Central memory CD8-positive, alpha-beta T cell (primary cell): ENCODE measurements around the gene CRY1.
A peak's percentile ranks its signal among the peaks of the same experiment; 100 is the strongest.

ENCODE experiments used
- ATAC-seq: fragments of 150-1000 bp; cut with Tn5 transposase; replicated peaks from 2 replicates; pipeline ENCODE4 v1.10.0; 2022; ENCODE audit warnings: mild to moderate bottlenecking, moderate FRiP score, moderate number of reproducible peaks; ENCODE audit not compliant: poor library complexity, severe bottlenecking; ENCODE audit errors: extremely low read depth
- DNase-seq, 2 donors: peaks; one replicate each; pipeline ENCODE4 v3.0.0; 2021; ENCODE audit warnings: low spot score in 2 of 2
- H3K27ac Mint-ChIP-seq: one replicate; pipeline ENCODE4 v1.8.0; 2022; ENCODE audit warnings: low read depth, mild to moderate bottlenecking, moderate library complexity, mixed read lengths
- H3K27me3 Mint-ChIP-seq: one replicate; pipeline ENCODE4 v1.8.0; 2022; ENCODE audit warnings: mixed read lengths
- H3K36me3 Mint-ChIP-seq: one replicate; pipeline ENCODE4 v1.8.0; 2022; ENCODE audit warnings: mild to moderate bottlenecking, moderate library complexity, mixed read lengths; ENCODE audit not compliant: insufficient read depth
- H3K4me1 Mint-ChIP-seq: one replicate; pipeline ENCODE4 v1.8.0; 2022; ENCODE audit warnings: mixed read lengths
- H3K4me3 Mint-ChIP-seq: one replicate; pipeline ENCODE4 v1.8.0; 2022; ENCODE audit warnings: mild to moderate bottlenecking, moderate library complexity, mixed read lengths
- H3K9me3 Mint-ChIP-seq: one replicate; pipeline ENCODE4 v1.8.0; 2022; ENCODE audit warnings: mixed read lengths

The CRY1 gene

GRCh38 chr12:106956048-106956578, 137.2 kb downstream of the CRY1 start:
- Mint-ChIP-seq H3K4me1 (peaks cover 29% of the 10 kb centered on the region), H3K9me3 (no peaks in the 10 kb centered on the region), H3K27ac (peak overlapping the region; percentile 87), H3K4me3 (peak overlapping the region; percentile 97), H3K36me3 (peaks cover 23% of the 10 kb centered on the region), H3K27me3 (no peaks in the 10 kb centered on the region)
- ATAC-seq (peak; percentile 56), DNase-seq (peak; percentile 11 to 23)

- Mint-ChIP-seq H3K27ac (peak within 1 kb of the TSS; percentile 91), H3K4me1 (peaks cover 24% of the 10 kb centered on the region), H3K4me3 (peak within 1 kb of the TSS; percentile 97), H3K27me3 (no peaks in the 10 kb centered on the region), H3K9me3 (no peaks in the 10 kb centered on the region), H3K36me3 (peaks cover 20% of the 10 kb centered on the region)
- DNase-seq (peak; percentile 77 to 88), ATAC-seq (peak; percentile 85)
Observed at GRCh38 chr12:106955377-106956047, 137.8 kb downstream of the CRY1 start, which contains the start of gene TMEM263. Gene TMEM263 (plus strand): TSS chr12:106955907. CDS start chr12:106967117, 11,210 bp downstream.

- peak; percentile 27 for ATAC-seq
- Mint-ChIP-seq H3K27me3 (no peaks in the 10 kb centered on the region), H3K4me1 (peaks cover 24% of the 10 kb centered on the region), H3K27ac (peak overlapping the region; percentile 91), H3K4me3 (peak overlapping the region; percentile 97), H3K9me3 (no peaks in the 10 kb centered on the region), H3K36me3 (peaks cover 19% of the 10 kb centered on the region)
- peak; percentile 11 to 14 for DNase-seq
Observed at GRCh38 chr12:106954462-106955376, 138.6 kb downstream of the CRY1 start.

- Mint-ChIP-seq H3K9me3 (peaks cover 5% of the 10 kb centered on the region), H3K4me3 (peak overlapping the region; percentile 97), H3K36me3 (peaks cover 18% of the 10 kb centered on the region), H3K27me3 (no peaks in the 10 kb centered on the region), H3K27ac (no peak overlapping the region), H3K4me1 (peaks cover 24% of the 10 kb centered on the region)
- ATAC-seq (no peak), DNase-seq (no peak)
Observed at GRCh38 chr12:106953352-106954250, 139.7 kb downstream of the CRY1 start.

GRCh38 chr12:106950591-106950990, 142.8 kb downstream of the CRY1 start:
- H3K9me3 Mint-ChIP-seq = peaks cover 5% of the 10 kb centered on the region
- H3K27ac Mint-ChIP-seq = no peak overlapping the region
- ATAC-seq (no peak), DNase-seq (no peak)
- H3K4me3 Mint-ChIP-seq = no peak overlapping the region
- peaks cover 6% of the 10 kb centered on the region for H3K4me1 Mint-ChIP-seq
- H3K27me3 Mint-ChIP-seq = no peaks in the 10 kb centered on the region
- H3K36me3 Mint-ChIP-seq = peaks cover 5% of the 10 kb centered on the region

GRCh38 chr12:106947461-106947860, 145.9 kb downstream of the CRY1 start:
- Mint-ChIP-seq H3K36me3 (no peaks in the 10 kb centered on the region), H3K27ac (no peak overlapping the region), H3K27me3 (no peaks in the 10 kb centered on the region), H3K9me3 (peaks cover 5% of the 10 kb centered on the region), H3K4me3 (no peak overlapping the region), H3K4me1 (no peaks in the 10 kb centered on the region)
- ATAC-seq (no peak), DNase-seq (no peak)

GRCh38 chr12:106945261-106945851, 148.0 kb downstream of the CRY1 start:
- Mint-ChIP-seq H3K36me3 (no peaks in the 10 kb centered on the region), H3K9me3 (peaks cover 5% of the 10 kb centered on the region), H3K4me1 (no peaks in the 10 kb centered on the region), H3K27me3 (no peaks in the 10 kb centered on the region), H3K4me3 (no peak overlapping the region), H3K27ac (no peak overlapping the region)
- no peak for ATAC-seq
- DNase-seq = no peak

- no peaks in the 10 kb centered on the region for H3K9me3 Mint-ChIP-seq
- no peaks in the 10 kb centered on the region for H3K27me3 Mint-ChIP-seq
- DNase-seq (no peak), ATAC-seq (no peak)
- no peaks in the 10 kb centered on the region for H3K4me1 Mint-ChIP-seq
- no peaks in the 10 kb centered on the region for H3K36me3 Mint-ChIP-seq
- no peak overlapping the region for H3K4me3 Mint-ChIP-seq
- H3K27ac Mint-ChIP-seq = no peak overlapping the region
Observed at GRCh38 chr12:106942775-106943174, 150.6 kb downstream of the CRY1 start.

- DNase-seq (no peak), ATAC-seq (no peak)
- no peaks in the 10 kb centered on the region for H3K9me3 Mint-ChIP-seq
- no peaks in the 10 kb centered on the region for H3K4me1 Mint-ChIP-seq
- H3K36me3 Mint-ChIP-seq = no peaks in the 10 kb centered on the region
- no peak overlapping the region for H3K4me3 Mint-ChIP-seq
- no peak overlapping the region for H3K27ac Mint-ChIP-seq
- no peaks in the 10 kb centered on the region for H3K27me3 Mint-ChIP-seq
Observed at GRCh38 chr12:106941481-106942156, 151.7 kb downstream of the CRY1 start.
